SHP77 (cell line): ENCODE data around the gene TAS2R42.

ENCODE experiments used
- DNase-seq, 2 experiments: peaks; one replicate each; lab custom pipeline; 2025; lab: John Stamatoyannopoulos, UW

Gene TAS2R42

GRCh38 chr12:11144297-11144696, 42.4 kb downstream of the TAS2R42 start:
- DNase-seq: no peak

GRCh38 chr12:11143352-11143751, 43.4 kb downstream of the TAS2R42 start:
- DNase-seq: no peak

GRCh38 chr12:11136075-11136474, 50.7 kb downstream of the TAS2R42 start:
- DNase-seq: no peak
